H1 (cell line): ENCODE results near the gene TNFAIP2. TPM values are rescaled to one million over a fixed set of nuclear protein-coding genes. Genes with fewer than 3 reads are reported as not detected.

Experiments
- CTCF ChIA-PET: fragments of 300-600 bp; sonication (Branson Sonifier 250); formaldehyde crosslinking; loops from one replicate; lab custom pipeline; 2021; ENCODE audit not compliant: partially characterized antibody; lab: Charles Lee
- POLR2A ChIA-PET: fragments of 300-600 bp; sonication (Branson Sonifier 250); formaldehyde crosslinking; loops from one replicate; lab custom pipeline; 2021; ENCODE audit warnings: inconsistent platforms; ENCODE audit not compliant: partially characterized antibody; lab: Charles Lee
- DNase-seq, 2 experiments: peaks; one replicate each; pipeline versions ENCODE4 v3.0.0 to v3.0.0-alpha.2; 2010 to 2022; ENCODE audit warnings: low spot score in 2 of 2, low read depth in 1 of 2, mixed read lengths in 1 of 2
- FAIRE-seq: peaks from 2 replicates; lab custom pipeline; 2011; peaks lifted over from hg19 to GRCh38; lab: Jason Lieb, UNC
- H2AFZ ChIP-seq: 2 replicates; pipeline ENCODE4 v1.8.1; 2012; ENCODE audit warnings: low read length, inconsistent platforms
- H2AK5ac ChIP-seq: 2 replicates; pipeline ENCODE4 v1.6.1; 2013; ENCODE audit warnings: low read depth, low read length
- H2BK120ac ChIP-seq: replicated peaks from 2 replicates; pipeline ENCODE3; 2013; ENCODE audit warnings: low read depth, low read length, inconsistent platforms
- H2BK12ac ChIP-seq: 2 replicates; pipeline ENCODE4 v1.6.1; 2013; ENCODE audit warnings: low read depth, low read length
- H2BK15ac ChIP-seq: 2 replicates; pipeline ENCODE4 v1.6.1; 2013; ENCODE audit warnings: low read length
- H2BK20ac ChIP-seq: 2 replicates; pipeline ENCODE4 v1.6.1; 2013; ENCODE audit warnings: low read length
- H2BK5ac ChIP-seq: 2 replicates; pipeline ENCODE4 v1.6.1; 2013; ENCODE audit warnings: low read depth, low read length
- H3K14ac ChIP-seq: 2 replicates; pipeline ENCODE4 v1.6.1; 2013; ENCODE audit warnings: inconsistent platforms; ENCODE audit not compliant: insufficient read length
- H3K18ac ChIP-seq: 2 replicates; pipeline ENCODE4 v1.6.1; 2013; ENCODE audit warnings: low read length; ENCODE audit errors: extremely low read depth
- H3K23ac ChIP-seq: 2 replicates; pipeline ENCODE4 v1.6.1; 2013; ENCODE audit warnings: inconsistent platforms; ENCODE audit not compliant: insufficient read length
- H3K23me2 ChIP-seq: 2 replicates; pipeline ENCODE4 v1.6.1; 2013; ENCODE audit warnings: low read depth, low read length
- H3K27ac ChIP-seq: 2 replicates; pipeline ENCODE4 v1.6.1; 2011; ENCODE audit warnings: low read depth, low read length, inconsistent platforms
- H3K27me3 ChIP-seq, 4 experiments: replicated peaks in 1 of 4; 1 replicate in 1 of 4; 2 replicates in 3 of 4; pipeline versions ENCODE4 v1.6.1 to v1.8.1; 2011 to 2013; ENCODE audit warnings: low read length in 3 of 4, mild to moderate bottlenecking in 3 of 4, inconsistent platforms in 2 of 4, mixed read lengths in 2 of 4, moderate library complexity in 1 of 4; ENCODE audit not compliant: control insufficient read depth in 3 of 4, insufficient read depth in 3 of 4; ENCODE audit errors: extremely low read depth in 1 of 4
- H3K36me3 ChIP-seq, 4 experiments: 2 replicates each; pipeline versions ENCODE4 v1.6.1 to v1.8.1; 2011 to 2013; ENCODE audit warnings: mild to moderate bottlenecking in 4 of 4, low read length in 3 of 4, moderate library complexity in 2 of 4, control low read depth in 1 of 4, inconsistent platforms in 1 of 4; ENCODE audit not compliant: insufficient read depth in 4 of 4, control insufficient read depth in 2 of 4
- H3K4ac ChIP-seq: replicated peaks from 2 replicates; pipeline ENCODE3; 2013; ENCODE audit warnings: low read length, low read depth, mixed read lengths, inconsistent platforms; ENCODE audit not compliant: insufficient read length
- H3K4me1 ChIP-seq, 4 experiments: replicated peaks in 1 of 4; 1 replicate in 1 of 4; 2 replicates in 3 of 4; pipeline versions ENCODE4 v1.6.1 to v1.8.1; 2011 to 2013; ENCODE audit warnings: low read length in 3 of 4, inconsistent platforms in 2 of 4, mixed read lengths in 1 of 4; ENCODE audit not compliant: insufficient read depth in 4 of 4, control insufficient read depth in 3 of 4
- H3K4me2 ChIP-seq, 2 experiments: 2 replicates each; pipeline versions ENCODE4 v1.6.1 to v1.8.1; 2011 to 2013; ENCODE audit warnings: low read depth in 2 of 2, low read length in 2 of 2, control low read depth in 1 of 2, inconsistent platforms in 1 of 2, mild to moderate bottlenecking in 1 of 2; ENCODE audit not compliant: insufficient read depth in 1 of 2
- H3K4me3 ChIP-seq, 4 experiments: fragments of 200-600, 300-600 bp in 1 of 4; sonication (generic), shearing (Covaris generic), sonication (Bioruptor Twin) in 1 of 4; 2 replicates each; pipeline versions ENCODE4 v1.5.1 to v1.8.1; 2011 to 2016; ENCODE audit warnings: low read length in 4 of 4, low read depth in 3 of 4, control low read depth in 2 of 4, inconsistent platforms in 2 of 4, mild to moderate bottlenecking in 2 of 4, mixed read lengths in 1 of 4, moderate library complexity in 1 of 4; ENCODE audit not compliant: insufficient read depth in 2 of 4; ENCODE audit errors: extremely low read depth in 1 of 4
- H3K56ac ChIP-seq: replicated peaks from 2 replicates; pipeline ENCODE3; 2013; ENCODE audit warnings: low read depth, mild to moderate bottlenecking, mixed read lengths, low read length, inconsistent platforms; ENCODE audit not compliant: insufficient read length
- H3K79me1 ChIP-seq: 2 replicates; pipeline ENCODE4 v1.6.1; 2013; ENCODE audit warnings: low read depth, low read length, control low read depth
- H3K79me2 ChIP-seq, 2 experiments: 2 replicates each; pipeline versions ENCODE4 v1.6.1 to v1.8.1; 2012 to 2013; ENCODE audit warnings: low read length in 2 of 2, mild to moderate bottlenecking in 2 of 2, inconsistent platforms in 1 of 2; ENCODE audit not compliant: insufficient read depth in 2 of 2, control insufficient read depth in 1 of 2
- H3K9ac ChIP-seq, 4 experiments: replicated peaks in 1 of 4; 1 replicate in 1 of 4; 2 replicates in 3 of 4; pipeline versions ENCODE4 v1.6.1 to v1.8.1; 2011 to 2013; ENCODE audit warnings: low read depth in 3 of 4, low read length in 3 of 4, control low read depth in 2 of 4, mild to moderate bottlenecking in 2 of 4, moderate library complexity in 2 of 4, inconsistent platforms in 1 of 4; ENCODE audit errors: extremely low read depth in 1 of 4
- H3K9me3 ChIP-seq, 2 experiments: 2 replicates each; pipeline versions ENCODE4 v1.6.1 to v1.8.1; 2012 to 2013; ENCODE audit warnings: mild to moderate bottlenecking in 2 of 2, moderate library complexity in 2 of 2, control low read depth in 1 of 2, inconsistent platforms in 1 of 2, low read depth in 1 of 2, low read length in 1 of 2, mixed read lengths in 1 of 2; ENCODE audit not compliant: insufficient read depth in 2 of 2
- H4K20me1 ChIP-seq, 2 experiments: replicated peaks in 1 of 2; 2 replicates each; pipeline versions ENCODE3 to v1.8.1; 2011 to 2013; ENCODE audit warnings: inconsistent platforms in 2 of 2, low read length in 2 of 2, mild to moderate bottlenecking in 1 of 2; ENCODE audit not compliant: insufficient read depth in 2 of 2, control insufficient read depth in 1 of 2
- H4K5ac ChIP-seq: 2 replicates; pipeline ENCODE4 v1.6.1; 2013; ENCODE audit warnings: low read length, low read depth, mixed read lengths, inconsistent platforms; ENCODE audit not compliant: insufficient read length
- H4K8ac ChIP-seq: 2 replicates; pipeline ENCODE4 v1.8.0; 2013; ENCODE audit warnings: mild to moderate bottlenecking, moderate library complexity, low read length, inconsistent platforms; ENCODE audit not compliant: insufficient read depth; ENCODE audit errors: extremely low read depth
- H4K91ac ChIP-seq: replicated peaks from 2 replicates; pipeline ENCODE3; 2013; ENCODE audit warnings: low read length, mixed read lengths, inconsistent platforms; ENCODE audit not compliant: insufficient read length
- FOSL1 ChIP-seq: IDR thresholded peaks from 2 replicates; pipeline ENCODE4 v1.6.1; 2011; ENCODE audit warnings: mild to moderate bottlenecking, low read depth, low read length, moderate library complexity; ENCODE audit not compliant: insufficient read depth
- GABPA ChIP-seq: IDR thresholded peaks from 2 replicates; pipeline ENCODE4 v1.6.1; 2011; ENCODE audit warnings: mild to moderate bottlenecking, low read length, moderate library complexity, borderline replicate concordance; ENCODE audit not compliant: insufficient read depth
- JUND ChIP-seq: IDR thresholded peaks from 2 replicates; pipeline ENCODE4 v1.6.1; 2011; ENCODE audit warnings: mild to moderate bottlenecking, improper control_type of control experiment, low read length
- NANOG ChIP-seq: IDR thresholded peaks from 2 replicates; pipeline ENCODE4 v1.6.1; 2011; ENCODE audit warnings: low read length, low read depth, mild to moderate bottlenecking, inconsistent platforms; ENCODE audit not compliant: insufficient read depth, poor library complexity, severe bottlenecking
- SIN3A ChIP-seq, 2 experiments: IDR thresholded peaks in 1 of 2; conservative IDR thresholded peaks in 1 of 2; 2 replicates each; pipeline ENCODE4 v1.6.1; 2011 to 2012; ENCODE audit warnings: low read length in 2 of 2, improper control_type of control experiment in 1 of 2, low read depth in 1 of 2, mild to moderate bottlenecking in 1 of 2
- SP4 ChIP-seq: IDR thresholded peaks from 2 replicates; pipeline ENCODE4 v1.6.1; 2012; ENCODE audit warnings: low read length, inconsistent platforms
- SUZ12 ChIP-seq: fragments of 200-600 bp; sonication (generic); IDR thresholded peaks from 2 replicates; pipeline ENCODE4 v1.6.1; 2012; ENCODE audit warnings: mild to moderate bottlenecking, inconsistent platforms, low read length, moderate library complexity, mixed read lengths
- TEAD4 ChIP-seq: IDR thresholded peaks from 2 replicates; pipeline ENCODE4 v1.6.1; 2012; ENCODE audit warnings: low read depth, low read length, inconsistent platforms, mixed read lengths
- WGBS, 2 experiments: shearing (Covaris generic) in 1 of 2; methylation state at CpG; one replicate each; pipeline versions ENCODE4 v1.1.6 to v1.1.7; 2013 to 2015; ENCODE audit warnings: low lambda C conversion rate in 2 of 2, mixed read lengths in 2 of 2, inconsistent platforms in 1 of 2, low coverage in 1 of 2, missing lambda C conversion rate in 1 of 2; ENCODE audit not compliant: insufficient replicate concordance in 2 of 2, insufficient coverage in 1 of 2, insufficient read length in 1 of 2; ENCODE audit errors: extremely low coverage in 1 of 2, missing lambda C conversion rate in 1 of 2; 5-methylcytosine and 5-hydroxymethylcytosine counted together
- polyA plus RNA-seq, 7 experiments: library from polyadenylated mRNA; depleted of rRNA in 3 of 7; stranded (reverse) in 5 of 7; unstranded in 2 of 7; fragments of >200 nt in 5 of 7; fragments of 200-250 nt in 2 of 7; gene quantifications; 1 replicate in 5 of 7; 2 replicates in 1 of 7; 4 replicates in 1 of 7; pipeline versions ENCODE4 v1.2.1 to v1.2.3, GENCODE V29; 2011 to 2013; ENCODE audit warnings: missing spikeins in 2 of 7, mixed read lengths in 2 of 7
- total RNA-seq: library from RNA; stranded (reverse); fragmentation: NEBNext Ultra II Directional; extraction: Animal tissue kit (Norgen Biotek cat#: 25700); gene quantifications from 2 replicates; pipeline ENCODE4 v1.2.1, GENCODE V29; 2021
- TF ChIP-seq, protein P1 (sequence below): IDR thresholded peaks from 2 replicates; pipeline ENCODE4 v1.6.1; 2011; ENCODE audit warnings: low read depth, mild to moderate bottlenecking, low read length; ENCODE audit not compliant: insufficient read depth

Gene TNFAIP2
- total and polyA plus RNA-seq, 2 of the 8 experiments (the other 6 are each of a cell fraction or from before 2014, with no cell fraction given) = 28.3 to 34.5 TPM

DNA sequence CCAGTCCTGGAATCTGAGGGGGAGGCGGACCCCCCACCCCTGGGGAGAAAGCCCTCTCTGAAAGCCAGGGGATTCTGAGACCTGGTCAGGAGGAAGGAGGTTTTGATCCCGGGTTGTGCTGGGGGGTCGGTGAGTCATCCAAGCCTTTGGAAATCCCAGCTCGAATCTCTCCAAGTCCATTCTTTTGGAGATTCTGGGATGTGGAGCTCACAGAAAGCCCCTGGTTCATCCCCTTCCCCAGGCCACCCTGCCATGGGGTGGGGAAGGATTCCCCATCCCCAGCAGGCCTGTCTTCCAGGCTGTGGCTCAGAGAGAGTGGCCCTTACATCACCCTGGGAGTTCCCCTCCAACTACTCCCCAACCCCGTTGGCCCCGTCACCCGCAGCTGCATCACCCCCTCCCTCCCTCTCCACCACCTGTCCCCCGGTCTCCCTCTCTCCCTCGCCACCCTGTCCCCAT is 14.5 kb upstream of the TNFAIP2 start:
- H3K27me3 ChIP-seq = peaks cover 5 to 21% (median 13%) of the 10 kb centered on the region in 4 experiments
- no peak overlapping the region for H2BK20ac ChIP-seq
- H2AK5ac ChIP-seq = no peak overlapping the region
- TF ChIP-seq SIN3A (conservative IDR thresholded peaks at IDR 0.05 in 1 of 2, IDR thresholded peaks at IDR 0.05 in 1 of 2; ENCODE audit: low read depth in 1 of 2, low read length in 2 of 2) (no peak), TEAD4 (no peak), SP4 (no peak), JUND (peak; percentile 40; the same call in 1 of the 2 replicates), GABPA (no peak), NANOG (no peak), FOSL1 (no peak), SUZ12 (peak; percentile 31; the same call in 1 of the 2 replicates)
- TF ChIP-seq, protein P1, sequence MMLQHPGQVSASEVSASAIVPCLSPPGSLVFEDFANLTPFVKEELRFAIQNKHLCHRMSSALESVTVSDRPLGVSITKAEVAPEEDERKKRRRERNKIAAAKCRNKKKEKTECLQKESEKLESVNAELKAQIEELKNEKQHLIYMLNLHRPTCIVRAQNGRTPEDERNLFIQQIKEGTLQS = 0 out of 2 replicates have a peak, but pooled peaks have one; percentile 11
- TF ChIP-seq, all 59 proteins: peak for 3
- H3K56ac ChIP-seq = no peak overlapping the region
- H2BK12ac ChIP-seq = peak overlapping the region; percentile 99; the same call in 1 of the 2 replicates
- H3K79me1 ChIP-seq = no peaks in the 10 kb centered on the region
- no peak overlapping the region for H4K5ac ChIP-seq
- no peak overlapping the region; the same call in 1 of the 2 replicates for H3K27ac ChIP-seq
- no peak overlapping the region for H3K4ac ChIP-seq
- H2BK15ac ChIP-seq = 0 out of 2 replicates have a peak overlapping the region, but pooled peaks have one; percentile 72
- no peaks in the 10 kb centered on the region for H3K36me3 ChIP-seq
- H3K4me2 ChIP-seq = peak overlapping the region; percentile 3 to 16; a peak in 1 of 4 replicates
- H3K23ac ChIP-seq = no peak overlapping the region
- H4K8ac ChIP-seq = no peak overlapping the region
- H3K9me3 ChIP-seq = no peaks in the 10 kb centered on the region
- H3K4me1 ChIP-seq = peaks cover 12 to 50% (median 40%) of the 10 kb centered on the region in 4 experiments
- peak overlapping the region; percentile 98 for H4K91ac ChIP-seq
- WGBS, 2 experiments = 57% methylated on average over 4 of the region's 9 CpGs; no CpG with 5 or more reads in 1 of the 2 experiments
- H3K4me3 ChIP-seq = peak overlapping the region in 1 of 4 experiments; percentile 28; a peak in 1 of 8 replicates
- H2BK120ac ChIP-seq = no peak overlapping the region
- peaks cover 0 to 3% of the 10 kb centered on the region in 2 experiments for H4K20me1 ChIP-seq
- H3K18ac ChIP-seq = peak overlapping the region; percentile 83
- ChIA-PET POLR2A (interaction anchor here (0.7 to 1.3 kb wide), 4 partner anchors 9 to 19 kb away, joined by 3 to 4 read pairs (median 4); no protein-coding TSS in a partner anchor), CTCF (interaction anchor here (0.6 to 1.4 kb wide), 6 partner anchors 18 to 282 kb away, joined by 3 to 6 read pairs (median 3); no protein-coding TSS in a partner anchor)
- no peaks in the 10 kb centered on the region for H3K79me2 ChIP-seq
- FAIRE-seq (no peak), DNase-seq (no peak)
- H2AFZ ChIP-seq = no peak overlapping the region
- H3K9ac ChIP-seq = no peak overlapping the region
- H3K23me2 ChIP-seq = peaks cover 3% of the 10 kb centered on the region; the same call in 1 of the 2 replicates
- no peak overlapping the region for H3K14ac ChIP-seq
- peak overlapping the region; percentile 87; the same call in 1 of the 2 replicates for H2BK5ac ChIP-seq
